Endothelial cell of umbilical vein (primary cell): ENCODE results near the gene TPCN2. TPM values are rescaled to one million over a fixed set of nuclear protein-coding genes. Genes with fewer than 3 reads are reported as not detected.

Source experiments
- BruUV-seq: library from RNA; stranded (reverse); fragments of 400-500 nt; replicated peaks from 2 replicates; lab custom pipeline; 2021; lab: Mats Ljungman, UMichigan
- CTCF ChIA-PET: fragments of 300-600, 350-600 bp; sonication (Branson Sonifier 250); formaldehyde crosslinking; loops from one replicate; lab custom pipeline; 2021; ENCODE audit warnings: antibody characterized with exemption, inconsistent platforms; lab: Charles Lee
- POLR2A ChIA-PET: fragments of 300-600, 350-600 bp; sonication (Branson Sonifier 250); formaldehyde crosslinking; loops from one replicate; lab custom pipeline; 2021; ENCODE audit warnings: antibody characterized with exemption, inconsistent platforms; lab: Charles Lee
- DNase-seq: peaks from one replicate; pipeline ENCODE4 v3.0.0-alpha.2; 2011; ENCODE audit warnings: low read depth, low spot score
- FAIRE-seq: peaks from 2 replicates; lab custom pipeline; 2011; peaks lifted over from hg19 to GRCh38; lab: Jason Lieb, UNC
- H2AFZ ChIP-seq: 2 replicates; pipeline ENCODE4 v1.6.0; 2012; ENCODE audit warnings: low read depth, low read length, control low read depth, inconsistent platforms
- H3K27ac ChIP-seq: 2 replicates; pipeline ENCODE4 v1.5.1; 2011; ENCODE audit warnings: low read depth, mild to moderate bottlenecking, control low read depth, low read length, moderate library complexity; ENCODE audit not compliant: insufficient read depth
- H3K27me3 ChIP-seq, 2 experiments: 2 replicates each; pipeline versions ENCODE4 v1.6.0 to v1.6.1; 2011; ENCODE audit warnings: low read length in 2 of 2, mixed read lengths in 1 of 2; ENCODE audit not compliant: control insufficient read depth in 2 of 2, insufficient read depth in 2 of 2
- H3K36me3 ChIP-seq, 2 experiments: 2 replicates in 1 of 2; 3 replicates in 1 of 2; pipeline ENCODE4 v1.5.1; 2011; ENCODE audit warnings: low read length in 2 of 2, mild to moderate bottlenecking in 1 of 2, moderate library complexity in 1 of 2; ENCODE audit not compliant: control insufficient read depth in 2 of 2, insufficient read depth in 2 of 2; ENCODE audit errors: extremely low read depth in 1 of 2
- H3K4me1 ChIP-seq: 3 replicates; pipeline ENCODE4 v1.5.1; 2011; ENCODE audit warnings: mild to moderate bottlenecking, low read length; ENCODE audit not compliant: control insufficient read depth, insufficient read depth; ENCODE audit errors: extremely low read depth
- H3K4me2 ChIP-seq: 2 replicates; pipeline ENCODE4 v1.6.1; 2011; ENCODE audit warnings: low read length, control low read depth, mixed read lengths; ENCODE audit not compliant: insufficient read depth
- H3K4me3 ChIP-seq, 3 experiments: fragments of 200-600 bp in 1 of 3; sonication (generic), shearing (Covaris generic) in 1 of 3; replicated peaks in 1 of 3; 2 replicates each; pipeline ENCODE4 v1.5.1; 2011 to 2016; ENCODE audit warnings: control low read depth in 3 of 3, low read length in 3 of 3, mild to moderate bottlenecking in 2 of 3, inconsistent platforms in 1 of 3, low read depth in 1 of 3, moderate library complexity in 1 of 3; ENCODE audit not compliant: insufficient read depth in 1 of 3
- H3K79me2 ChIP-seq: 2 replicates; pipeline ENCODE4 v1.6.0; 2012; ENCODE audit warnings: low read length, inconsistent platforms; ENCODE audit not compliant: control insufficient read depth, insufficient read depth
- H3K9ac ChIP-seq: replicated peaks from 2 replicates; pipeline ENCODE3; 2011; ENCODE audit warnings: low read length, control low read depth; ENCODE audit not compliant: insufficient read depth; ENCODE audit errors: extremely low read depth
- H3K9me1 ChIP-seq: replicated peaks from 3 replicates; pipeline ENCODE4 v1.6.0; 2011; ENCODE audit warnings: mild to moderate bottlenecking, low read length; ENCODE audit not compliant: control insufficient read depth, insufficient read depth; ENCODE audit errors: extremely low read depth
- H3K9me3 ChIP-seq: replicated peaks from 2 replicates; pipeline ENCODE4 v1.5.1; 2012; ENCODE audit warnings: low read length, inconsistent platforms; ENCODE audit not compliant: control insufficient read depth, insufficient read depth
- H4K20me1 ChIP-seq: replicated peaks from 2 replicates; pipeline ENCODE3; 2011; ENCODE audit warnings: mild to moderate bottlenecking, low read length; ENCODE audit not compliant: control insufficient read depth, insufficient read depth; ENCODE audit errors: extremely low read depth
- CTCF ChIP-seq, 2 donors: IDR thresholded peaks; 1 replicate in 1 of 2; 2 replicates in 1 of 2; pipeline ENCODE4 v1.5.1; 2011; ENCODE audit warnings: low read length in 2 of 2, mild to moderate bottlenecking in 2 of 2, moderate library complexity in 2 of 2, control low read depth in 1 of 2, inconsistent platforms in 1 of 2, low read depth in 1 of 2; ENCODE audit not compliant: insufficient read depth in 1 of 2; ENCODE audit errors: extremely low read depth in 1 of 2
- EZH2 ChIP-seq: IDR thresholded peaks from 2 replicates; pipeline ENCODE4 v1.6.1; 2012; ENCODE audit warnings: borderline replicate concordance, low read depth, mild to moderate bottlenecking, moderate library complexity, low read length, inconsistent platforms; ENCODE audit not compliant: severe bottlenecking
- FOS ChIP-seq: IDR thresholded peaks from 2 replicates; pipeline ENCODE4 v1.6.1; 2011; ENCODE audit warnings: mild to moderate bottlenecking, low read length, moderate library complexity, borderline replicate concordance; ENCODE audit not compliant: insufficient read depth
- GATA2 ChIP-seq: IDR thresholded peaks from 2 replicates; pipeline ENCODE4 v1.7.0; 2011; ENCODE audit warnings: low read depth, mild to moderate bottlenecking, moderate library complexity, mixed read lengths, low read length; ENCODE audit not compliant: insufficient read length, insufficient read depth
- JUN ChIP-seq: IDR thresholded peaks from 2 replicates; pipeline ENCODE4 v1.6.1; 2011; ENCODE audit warnings: borderline replicate concordance, low read depth; ENCODE audit not compliant: insufficient read length, insufficient read depth
- MYC ChIP-seq: IDR thresholded peaks from one replicate; pipeline ENCODE4 v1.6.1; 2011; ENCODE audit warnings: mild to moderate bottlenecking, low read depth, low read length
- POLR2A ChIP-seq: IDR thresholded peaks from 2 replicates; pipeline ENCODE4 v1.6.1; 2012; ENCODE audit warnings: low read depth, mild to moderate bottlenecking, control low read depth, low read length
- POLR2AphosphoS5 ChIP-seq: IDR thresholded peaks from 2 replicates; pipeline ENCODE4 v1.6.1; 2012; ENCODE audit warnings: low read depth, mild to moderate bottlenecking, control low read depth, low read length, moderate library complexity; ENCODE audit not compliant: insufficient read depth
- dilution Hi-C: fragments of 300-500 bp; cut with MboI; formaldehyde crosslinking; loops from one replicate; pipeline ENCODE4 v1.15.0; 2019; ENCODE audit warnings: low sequenced_read_pairs; ENCODE audit not compliant: extremely low pct_ligation_motif_present
- intact Hi-C: fragments of 100-400 bp; cut with micrococcal nuclease; formaldehyde crosslinking; loops from one replicate; pipeline ENCODE4 v1.10.0; 2022
- polyA plus RNA-seq, 4 experiments: library from polyadenylated mRNA; depleted of rRNA in 3 of 4; stranded (reverse) in 3 of 4; unstranded in 1 of 4; fragments of >200 nt; gene quantifications; 2 replicates each; pipeline versions ENCODE4 v1.2.1 to v1.2.3, GENCODE V29; 2011 to 2012; ENCODE audit warnings: missing spikeins in 1 of 4
- total RNA-seq: library from RNA; stranded (reverse); gene quantifications from 2 replicates; pipeline ENCODE4 v1.2.3, GENCODE V29; 2021
- TF ChIP-seq, protein P1 (sequence below): IDR thresholded peaks from 2 replicates; pipeline ENCODE4 v1.6.1; 2011; ENCODE audit not compliant: insufficient read depth, insufficient read length

The TPCN2 gene
- total and polyA plus RNA-seq, 2 donors (not counting 3 experiments of a cell fraction or from before 2014, with no cell fraction given): 10.3 to 13.4 TPM

DNA sequence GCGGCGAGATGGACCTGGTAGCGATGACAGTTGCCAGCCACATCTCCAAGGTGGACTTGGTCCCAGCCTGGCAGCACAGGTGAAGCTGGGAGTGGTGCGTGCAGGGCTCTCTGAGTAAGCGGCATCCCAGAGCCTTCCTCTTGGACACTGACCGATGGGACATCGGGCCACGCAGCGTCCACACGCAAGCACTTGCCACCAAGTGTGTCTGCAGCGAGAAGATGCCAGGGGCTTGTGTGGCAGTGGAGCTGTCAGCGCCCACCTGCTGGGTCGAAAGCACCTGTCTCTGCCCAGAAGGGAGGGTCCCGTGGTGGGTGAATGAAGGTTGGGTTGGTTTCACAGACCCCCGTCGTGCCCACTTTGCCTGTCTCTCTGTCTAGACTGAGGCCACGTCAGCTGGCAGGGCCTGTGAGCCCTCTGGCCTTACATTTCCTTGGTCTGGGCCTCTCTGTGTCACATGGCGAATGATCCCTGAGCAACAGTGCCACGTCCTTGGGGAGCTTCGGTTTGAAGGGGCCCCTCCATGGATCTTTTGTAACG is 56.2 kb downstream of the TPCN2 start:
- no TSS peak for BruUV-seq
- Histone ChIP-seq H2AFZ (no peak overlapping the region), H3K4me1 (peaks cover 5% of the 10 kb centered on the region), H3K4me3 (no peak overlapping the region), H3K9me3 (no peaks in the 10 kb centered on the region), H3K36me3 (no peaks in the 10 kb centered on the region), H3K9ac (no peak overlapping the region), H3K27me3 (peaks cover 0 to 12% of the 10 kb centered on the region in 2 experiments), H3K9me1 (no peaks in the 10 kb centered on the region), H3K4me2 (no peak overlapping the region), H3K27ac (no peak overlapping the region), H3K79me2 (no peaks in the 10 kb centered on the region), H4K20me1 (no peaks in the 10 kb centered on the region)
- ChIA-PET CTCF (interaction anchor here (2.1 to 9.0 kb wide), 5 partner anchors 27 to 579 kb away, joined by 8 to 154 read pairs (median 14); partner anchors contain the start of genes CCND1 and LTO1), POLR2A (no interaction called here)
- FAIRE-seq: no peak
- TF ChIP-seq FOS: no peak
- intact Hi-C loops (loop anchor here (5.0 to 10.0 kb wide), 2 partner anchors 190 to 552 kb away; partner anchors contain the start of gene MYEOV), dilution Hi-C loops (loop anchor here (25.0 kb wide), 1 partner anchor 557 kb away; no protein-coding TSS in a partner anchor)
- DNase-seq: no peak

- POLR2A ChIA-PET: no interaction called here
Observed at GRCh38 chr11:69105461-69106030, 56.8 kb downstream of the TPCN2 start.

More at GRCh38 chr11:69105461-69106030, 56.8 kb downstream of the TPCN2 start:
- CTCF ChIA-PET: interaction anchor here (0.9 to 9.0 kb wide), 7 partner anchors 26 to 579 kb away, joined by 3 to 154 read pairs (median 12); partner anchors contain the start of genes CCND1 and LTO1
- H4K20me1 ChIP-seq: no peaks in the 10 kb centered on the region
- no peak for FAIRE-seq
- peaks cover 0 to 12% of the 10 kb centered on the region in 2 experiments for H3K27me3 ChIP-seq
- peaks cover 5% of the 10 kb centered on the region for H3K4me1 ChIP-seq
- dilution Hi-C loops: loop anchor here (25.0 kb wide), 1 partner anchor 557 kb away; no protein-coding TSS in a partner anchor
- no peak overlapping the region for H3K27ac ChIP-seq
- no peaks in the 10 kb centered on the region for H3K9me1 ChIP-seq
- no peaks in the 10 kb centered on the region for H3K36me3 ChIP-seq
- H2AFZ ChIP-seq: no peak overlapping the region
- BruUV-seq: no TSS peak
- TF ChIP-seq CTCF (IDR thresholded peaks at IDR 0.05; ENCODE audit: extremely low read depth in 1 of 2, insufficient read depth in 1 of 2, low read depth in 1 of 2, low read length in 2 of 2) (no peak), POLR2A (no peak), GATA2 (no peak), EZH2 (no peak), FOS (no peak), JUN (no peak), MYC (no peak), POLR2AphosphoS5 (no peak)
- TF ChIP-seq, protein P1, sequence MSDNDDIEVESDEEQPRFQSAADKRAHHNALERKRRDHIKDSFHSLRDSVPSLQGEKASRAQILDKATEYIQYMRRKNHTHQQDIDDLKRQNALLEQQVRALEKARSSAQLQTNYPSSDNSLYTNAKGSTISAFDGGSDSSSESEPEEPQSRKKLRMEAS: no peak
- H3K4me3 ChIP-seq: no peak overlapping the region
- H3K79me2 ChIP-seq: no peaks in the 10 kb centered on the region
- H3K9me3 ChIP-seq: no peaks in the 10 kb centered on the region
- H3K9ac ChIP-seq: no peak overlapping the region
- intact Hi-C loops: loop anchor here (10.0 kb wide), 1 partner anchor 189 kb away; the partner anchor contains the start of gene MYEOV
- DNase-seq: no peak
- no peak overlapping the region for H3K4me2 ChIP-seq
